Islet precursor cell (in vitro differentiated cells): ENCODE measurements around the gene GNLY.
A peak's percentile ranks its signal among the peaks of the same experiment; 100 is the strongest.

Experiments used
- DNase-seq: peaks from one replicate; pipeline ENCODE4 v3.0.0-alpha.2; 2018

Gene GNLY

DNA sequence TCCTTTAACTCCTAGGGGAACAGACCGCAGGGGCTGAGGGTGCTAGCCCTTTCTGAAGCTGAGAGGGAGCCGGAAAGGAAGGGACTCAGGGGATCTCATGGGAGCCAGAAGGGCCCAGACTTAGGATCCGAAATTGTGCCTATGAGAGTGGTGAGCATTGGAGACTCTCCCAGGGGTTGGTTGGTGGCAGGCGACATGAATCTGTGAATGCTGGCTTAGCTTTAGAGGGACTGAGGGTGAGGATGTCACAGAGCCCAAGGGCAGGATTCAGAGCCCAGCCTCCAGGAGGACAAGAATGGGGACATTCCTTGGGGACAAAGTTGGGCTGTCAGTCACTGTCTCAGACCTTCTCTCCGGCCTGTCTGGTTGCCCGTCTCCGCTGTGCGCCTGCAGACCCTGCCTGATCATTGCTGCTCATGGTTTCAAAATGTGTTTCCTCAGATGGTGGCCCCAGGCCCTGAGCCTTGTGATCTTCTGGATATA, 17.5 kb downstream of the GNLY start:
- peak; percentile 48 for DNase-seq

DNA sequence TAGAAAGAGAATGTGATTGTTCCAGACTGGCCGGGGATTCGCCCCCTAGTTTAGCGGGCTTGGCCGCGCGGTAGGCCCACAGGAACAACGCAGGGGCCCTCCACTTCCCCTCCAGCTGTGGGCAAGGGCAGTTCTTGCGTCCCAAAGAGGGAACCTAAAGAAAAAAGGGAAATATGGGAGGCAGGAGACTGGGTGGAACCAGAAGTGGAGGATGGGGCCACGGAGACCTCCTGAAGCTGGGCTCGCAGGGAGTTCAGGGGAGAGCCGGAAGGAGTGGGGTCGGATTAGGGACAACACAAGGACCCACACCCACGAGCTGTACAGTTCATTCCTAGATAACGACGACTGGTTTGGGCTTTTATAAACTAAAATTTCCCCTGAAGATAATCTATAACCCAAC, 18.2 kb downstream of the GNLY start:
- peak; percentile 17 for DNase-seq

GRCh38 chr2:85712849-85713612, 18.9 kb downstream of the GNLY start:
- peak; percentile 29 for DNase-seq

GRCh38 chr2:85713836-85714235, 19.7 kb downstream of the GNLY start:
- DNase-seq: peak; percentile 37

- DNase-seq: peak; percentile 26
Observed at GRCh38 chr2:85714421-85714820, 20.3 kb downstream of the GNLY start.

- DNase-seq: no peak
Observed at GRCh38 chr2:85714841-85715240, 20.7 kb downstream of the GNLY start.

GRCh38 chr2:85716346-85716914, 22.3 kb downstream of the GNLY start:
- DNase-seq: peak; percentile 15

DNA sequence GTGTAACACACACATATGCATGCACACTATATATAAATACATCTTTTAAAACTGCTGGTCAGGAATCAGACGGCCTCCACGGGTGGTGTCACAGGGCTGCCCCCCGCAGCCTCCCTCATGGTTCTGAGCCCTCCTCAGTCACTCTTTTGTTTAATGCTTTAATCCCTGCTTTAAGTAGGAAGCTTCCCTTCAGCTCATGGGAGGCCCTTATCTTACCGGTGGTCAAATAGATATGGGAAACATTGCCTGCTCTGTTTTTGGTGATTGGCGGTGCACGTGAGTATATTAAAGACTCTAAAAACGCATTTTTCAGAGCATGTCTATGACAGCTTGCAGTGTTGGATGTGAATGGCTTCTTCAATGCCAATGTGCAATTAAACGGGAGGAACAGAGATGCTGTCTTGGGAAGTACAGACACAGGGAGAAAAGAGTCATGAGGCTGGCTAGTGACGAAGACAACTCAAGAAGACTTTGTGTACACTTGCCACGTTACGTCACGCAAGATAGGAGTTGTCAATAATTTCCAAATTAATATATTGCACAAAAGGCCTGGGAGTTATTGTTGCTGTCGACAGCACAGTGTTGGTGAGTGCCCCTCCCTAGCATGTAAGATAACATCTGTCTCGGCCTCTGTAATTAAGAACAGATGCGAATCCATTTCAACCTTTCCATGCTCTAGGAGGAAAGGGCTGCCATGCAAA, 23.3 kb downstream of the GNLY start:
- DNase-seq: no peak

DNA sequence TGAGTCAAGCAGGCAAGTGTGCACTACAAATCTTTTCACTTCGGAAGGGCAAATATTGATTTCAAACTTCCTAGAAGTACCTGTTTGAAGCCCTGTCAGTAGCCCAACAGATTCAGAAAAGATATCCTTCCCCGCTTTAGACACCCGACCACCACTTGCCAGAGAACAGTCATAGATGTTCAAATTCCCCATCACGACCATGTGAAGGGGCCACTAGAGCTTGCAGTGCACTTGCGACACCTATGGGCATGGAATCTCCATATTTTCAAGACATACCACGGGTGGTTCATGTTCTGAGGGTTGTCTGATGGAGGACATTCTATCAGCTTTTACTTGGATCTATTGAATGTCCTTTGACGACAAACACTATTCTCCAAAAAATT, 23.8 kb downstream of the GNLY start:
- peak; percentile 29 for DNase-seq

GRCh38 chr2:85718885-85719492, 24.8 kb downstream of the GNLY start:
- DNase-seq: no peak

DNA sequence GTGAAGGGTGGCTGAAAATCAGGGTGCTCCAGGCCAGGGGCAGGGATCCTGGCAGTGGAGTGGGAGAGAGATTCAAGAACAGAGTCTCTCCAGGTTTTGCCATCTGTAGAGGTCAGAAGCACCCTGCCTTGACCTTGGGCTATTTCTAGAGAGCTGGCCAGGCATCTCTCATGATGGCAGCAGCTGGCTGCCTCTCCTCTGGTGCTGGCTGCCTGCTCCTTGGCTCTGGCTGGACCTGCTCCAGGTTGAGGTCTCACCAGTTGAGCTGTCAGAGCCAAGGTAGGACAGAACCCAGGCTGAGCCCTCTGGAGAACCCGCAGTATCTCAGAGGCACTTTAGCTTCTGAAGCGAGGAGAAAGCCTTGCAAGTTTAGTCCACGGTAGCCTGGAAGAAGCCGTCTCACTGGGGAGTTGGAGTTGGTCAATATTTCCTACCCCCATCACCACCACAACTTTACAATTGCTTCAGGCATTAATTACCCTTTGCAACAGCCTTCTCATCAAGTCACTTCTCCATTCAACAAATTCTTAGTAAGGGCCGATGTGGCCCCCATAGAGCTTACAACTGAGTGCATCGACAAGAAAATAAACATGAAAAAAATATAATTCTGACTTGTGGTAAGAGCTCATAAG, 25.6 kb downstream of the GNLY start:
- no peak for DNase-seq

DNA sequence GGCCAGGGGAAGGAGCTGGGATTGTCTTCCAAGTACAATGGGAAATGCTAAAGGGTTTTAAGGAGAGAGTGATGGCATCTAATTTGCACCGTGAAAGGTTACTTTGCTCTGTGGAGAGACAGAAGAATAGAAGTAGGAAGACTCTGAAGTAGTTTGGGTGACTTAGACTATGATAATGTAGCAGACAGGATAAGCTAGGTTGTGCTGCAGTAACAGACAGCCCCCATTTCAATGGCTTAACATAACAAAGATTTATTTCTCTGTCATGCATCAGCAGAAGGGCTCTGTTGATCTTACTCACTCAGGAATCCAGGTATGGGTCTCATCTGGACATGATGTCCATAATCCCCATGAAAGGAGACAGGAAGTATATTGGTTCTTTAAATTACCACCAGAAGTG, 26.4 kb downstream of the GNLY start:
- no peak for DNase-seq

DNA sequence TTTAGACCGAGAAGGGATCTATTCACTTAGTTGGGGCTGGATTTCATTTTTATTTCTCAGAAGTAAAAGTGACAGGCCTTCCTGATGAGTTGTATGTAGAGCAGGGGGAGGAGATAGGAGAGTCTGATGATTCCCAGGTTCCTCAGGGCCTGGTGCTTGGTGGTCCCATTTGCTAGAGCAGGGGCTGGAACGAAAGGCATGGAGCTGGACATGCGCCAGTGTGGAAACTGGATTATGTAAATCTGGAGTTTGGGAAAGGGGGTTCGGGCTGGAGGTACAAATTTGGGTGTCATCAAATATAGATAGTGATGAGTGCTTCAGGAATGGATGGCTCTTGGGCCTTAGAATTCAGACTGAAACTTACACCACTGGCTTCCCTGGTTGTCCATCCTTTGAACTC, 27.5 kb downstream of the GNLY start:
- no peak for DNase-seq

DNA sequence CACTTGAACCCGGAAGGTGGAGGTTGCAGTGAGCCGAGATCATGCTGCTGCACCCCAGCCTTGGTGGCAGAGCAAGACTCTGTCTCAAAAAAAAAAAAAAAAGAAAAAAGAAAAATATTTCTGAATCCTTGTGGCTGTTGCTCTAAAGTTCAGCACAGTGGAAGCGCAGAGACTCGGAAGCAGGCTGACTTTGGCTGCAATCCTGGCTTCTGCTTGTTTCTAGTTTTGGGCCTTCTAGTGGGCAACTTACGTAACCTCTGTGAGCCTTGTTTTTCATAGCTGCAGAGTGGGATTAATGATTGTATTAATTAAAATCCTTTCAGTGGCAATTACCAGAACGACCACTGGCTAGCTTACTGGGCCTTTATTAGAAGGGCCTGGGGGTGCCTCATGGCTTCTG, 28.4 kb downstream of the GNLY start:
- DNase-seq: no peak

DNA sequence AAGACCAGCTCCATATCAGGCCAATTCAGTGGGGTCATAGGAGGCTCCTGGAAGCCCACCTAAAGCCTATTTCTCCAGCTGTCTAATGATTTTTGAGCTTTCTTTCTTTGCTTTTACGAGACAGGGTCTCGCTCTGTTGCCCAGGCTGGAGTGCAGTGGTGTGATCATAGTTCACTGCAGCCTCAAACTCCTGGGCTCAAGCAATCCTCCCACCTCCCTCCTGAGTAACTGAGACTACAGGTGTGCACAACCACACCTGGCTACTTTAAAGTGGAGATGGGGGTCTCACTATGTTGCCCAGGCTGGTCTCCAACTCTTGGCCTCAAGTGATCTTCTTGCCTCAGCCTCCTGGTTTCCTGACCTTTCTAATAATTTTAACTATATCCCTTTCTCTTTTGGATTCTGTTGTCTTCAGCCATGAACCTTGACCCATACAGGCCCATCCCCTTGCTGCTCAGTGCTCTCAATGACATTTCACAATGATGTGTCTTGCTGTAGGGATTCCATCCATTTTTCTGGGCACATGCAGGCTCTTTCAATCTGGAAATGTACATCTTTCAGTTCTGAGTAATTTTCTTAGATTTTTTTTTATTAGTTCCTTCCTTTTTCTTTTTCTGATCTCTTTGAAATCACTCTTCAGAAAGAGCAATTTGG, 29.7 kb downstream of the GNLY start:
- DNase-seq: no peak

DNA sequence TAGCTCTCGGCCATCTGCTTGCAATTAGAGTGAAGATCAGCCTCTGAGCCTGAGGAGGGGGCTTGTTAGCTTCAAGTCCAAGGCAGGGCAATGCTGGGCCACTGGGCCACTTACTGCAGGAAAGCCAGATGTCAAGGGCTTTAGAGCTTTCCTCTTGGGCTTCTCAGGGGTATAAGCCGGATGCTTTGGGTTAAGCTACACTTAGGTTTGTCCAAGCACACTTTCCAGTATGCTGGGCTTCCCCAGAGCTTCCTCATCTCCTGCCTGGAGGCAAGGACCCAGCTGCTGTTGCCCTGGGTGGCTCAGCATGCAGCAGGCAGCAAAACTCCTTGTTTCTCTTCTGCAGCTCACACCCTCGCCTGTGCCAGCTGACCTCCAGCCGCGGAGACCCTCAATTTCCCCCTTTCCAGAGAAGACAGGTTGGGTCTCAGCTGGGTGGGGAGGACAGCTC, 30.6 kb downstream of the GNLY start:
- DNase-seq: no peak

DNA sequence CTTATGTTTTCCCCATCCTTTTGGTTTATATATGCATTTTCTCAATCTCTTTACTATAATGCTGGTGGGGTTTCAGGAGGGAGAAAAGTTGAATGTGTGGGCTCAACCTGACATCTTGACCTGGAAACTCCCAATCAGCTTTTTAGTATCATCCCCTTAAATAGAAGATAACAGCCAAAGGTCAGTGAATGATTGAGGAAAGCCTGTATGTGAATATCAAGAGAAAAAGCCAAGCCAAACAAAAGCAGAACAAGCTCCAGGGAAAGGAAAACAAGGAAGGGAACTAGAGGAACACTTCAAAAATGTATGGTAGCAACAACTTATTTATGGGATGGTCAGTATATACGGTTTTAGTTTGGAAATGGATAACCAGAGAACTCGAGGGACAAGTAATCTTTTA, 31.3 kb downstream of the GNLY start:
- no peak for DNase-seq

DNA sequence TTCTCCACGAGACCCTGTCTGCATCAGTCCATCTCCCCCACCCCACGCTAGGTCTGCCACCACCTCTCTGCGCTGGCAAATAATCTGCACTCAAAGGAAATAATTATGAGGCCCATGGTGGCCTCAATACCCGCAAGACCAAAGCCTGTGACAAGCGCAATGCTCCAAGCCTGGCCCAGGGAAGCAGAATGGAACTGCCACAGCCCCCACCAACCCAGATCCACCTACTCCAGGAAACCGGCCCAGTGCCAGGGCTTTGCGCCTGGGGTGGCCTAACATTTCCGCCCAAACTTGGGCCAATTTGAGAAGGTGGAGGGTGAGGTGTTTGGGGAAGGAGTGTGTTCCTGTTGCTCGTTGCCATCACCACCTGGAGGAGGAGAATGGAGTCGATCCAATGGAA, 33.6 kb downstream of the GNLY start:
- DNase-seq: no peak

DNA sequence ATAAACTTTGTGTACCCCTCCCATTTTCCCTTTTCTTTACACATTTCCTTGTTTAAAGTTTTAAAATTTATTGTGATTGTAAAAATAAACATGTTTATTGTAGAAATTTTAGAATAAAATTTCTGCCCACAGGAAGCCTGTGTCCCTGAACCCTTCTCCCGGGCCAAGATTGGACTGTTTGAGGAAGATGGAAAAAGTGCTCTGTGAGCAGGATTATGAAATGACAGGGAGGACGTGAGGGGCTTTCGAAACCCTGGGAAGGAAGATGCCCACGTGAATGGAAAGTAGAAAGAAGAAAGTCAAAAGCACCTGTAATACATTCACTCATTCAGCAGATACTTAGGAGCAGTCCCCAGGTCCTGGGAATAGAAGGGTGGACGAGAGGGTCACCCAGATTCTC, 34.2 kb downstream of the GNLY start:
- DNase-seq: no peak

DNA sequence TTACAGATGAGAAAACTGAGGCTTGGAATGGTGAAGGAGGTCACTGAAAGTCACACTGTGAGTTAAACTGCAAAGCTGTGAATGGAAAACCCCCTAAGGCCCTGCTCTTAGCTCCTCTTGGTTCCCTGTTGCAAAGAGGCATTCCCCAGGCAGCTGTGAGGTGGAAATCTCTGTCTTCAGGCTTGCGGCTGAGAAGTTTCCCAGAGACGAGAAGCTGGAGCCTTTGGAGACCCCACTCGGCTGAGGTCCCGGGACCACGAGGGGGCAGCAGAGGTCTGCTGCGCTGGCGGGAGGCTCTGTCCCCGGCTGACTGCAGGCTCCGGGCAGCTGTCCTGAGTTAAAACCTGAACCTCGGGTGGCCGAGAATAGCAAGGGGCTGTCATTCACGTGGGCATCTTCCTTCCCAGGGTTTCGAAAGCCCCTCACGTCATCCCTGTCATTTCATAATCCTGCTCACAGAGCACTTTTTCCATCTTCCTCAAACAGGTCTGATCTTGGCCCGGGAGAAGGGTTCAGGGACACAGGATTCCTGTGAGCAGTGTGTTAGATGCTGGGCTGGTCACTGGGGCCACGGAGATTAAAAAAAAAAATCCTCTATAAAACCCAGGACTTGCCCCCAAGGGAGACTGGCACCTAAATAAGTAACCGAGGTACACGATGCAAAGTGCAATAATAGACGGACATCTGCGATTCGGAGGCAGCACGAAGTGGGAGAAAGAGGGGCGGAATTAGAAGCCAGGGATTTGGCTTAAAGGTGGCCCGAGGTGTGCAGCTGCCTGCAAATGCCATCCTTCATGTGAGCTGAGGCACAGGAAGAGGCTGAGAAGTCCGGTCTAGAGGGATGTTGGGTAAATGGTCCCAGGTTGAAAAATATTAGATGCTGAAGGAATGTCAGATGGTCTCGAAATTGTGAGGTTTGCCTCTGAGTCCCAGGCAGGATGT, 35.0 kb downstream of the GNLY start:
- DNase-seq: peak; percentile 93

- no peak for DNase-seq
Observed at GRCh38 chr2:85729825-85730510, 35.8 kb downstream of the GNLY start.
